ENCODE results near the gene LASP1NB.

LASP1NB gene

DNA sequence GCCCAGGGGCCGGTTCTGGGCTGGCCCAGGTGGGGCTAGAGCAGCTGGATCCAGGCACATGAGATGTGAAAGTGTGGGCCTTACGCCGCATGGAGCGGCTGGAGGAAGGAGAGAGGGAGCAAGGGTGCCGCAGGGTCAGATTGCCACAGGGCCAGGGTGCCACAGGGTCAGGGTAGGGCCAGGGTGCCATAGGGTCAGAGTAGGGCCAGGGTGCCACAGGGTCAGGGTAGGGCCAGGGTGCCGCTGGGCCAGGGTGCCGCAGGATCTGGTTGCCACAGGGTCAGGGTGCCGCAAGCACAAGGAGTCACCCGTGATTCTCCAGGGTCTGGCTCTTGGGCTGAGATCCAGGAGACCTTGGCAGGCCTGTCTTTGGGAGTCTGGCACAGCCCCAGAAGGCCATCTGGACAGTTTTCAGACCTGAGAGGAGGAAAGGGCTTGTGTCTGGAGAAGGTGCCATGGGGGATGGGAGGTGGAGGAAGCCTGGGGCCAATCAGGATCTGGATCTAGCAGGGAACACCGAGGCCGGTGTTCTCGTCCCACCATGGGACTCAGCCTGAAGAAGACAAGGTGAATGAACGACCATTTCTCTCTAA, 13.1 kb upstream of the LASP1NB start:
- Histone ChIP-seq H3F3A (ENCODE audit: insufficient read depth, low read depth) (peaks cover 40% of the 10 kb centered on the region), H3K36me3 (ENCODE audit: low read depth) (peaks cover 21% of the 10 kb centered on the region), H3K79me2 (ENCODE audit: low read depth) (peaks cover 41% of the 10 kb centered on the region)

DNA sequence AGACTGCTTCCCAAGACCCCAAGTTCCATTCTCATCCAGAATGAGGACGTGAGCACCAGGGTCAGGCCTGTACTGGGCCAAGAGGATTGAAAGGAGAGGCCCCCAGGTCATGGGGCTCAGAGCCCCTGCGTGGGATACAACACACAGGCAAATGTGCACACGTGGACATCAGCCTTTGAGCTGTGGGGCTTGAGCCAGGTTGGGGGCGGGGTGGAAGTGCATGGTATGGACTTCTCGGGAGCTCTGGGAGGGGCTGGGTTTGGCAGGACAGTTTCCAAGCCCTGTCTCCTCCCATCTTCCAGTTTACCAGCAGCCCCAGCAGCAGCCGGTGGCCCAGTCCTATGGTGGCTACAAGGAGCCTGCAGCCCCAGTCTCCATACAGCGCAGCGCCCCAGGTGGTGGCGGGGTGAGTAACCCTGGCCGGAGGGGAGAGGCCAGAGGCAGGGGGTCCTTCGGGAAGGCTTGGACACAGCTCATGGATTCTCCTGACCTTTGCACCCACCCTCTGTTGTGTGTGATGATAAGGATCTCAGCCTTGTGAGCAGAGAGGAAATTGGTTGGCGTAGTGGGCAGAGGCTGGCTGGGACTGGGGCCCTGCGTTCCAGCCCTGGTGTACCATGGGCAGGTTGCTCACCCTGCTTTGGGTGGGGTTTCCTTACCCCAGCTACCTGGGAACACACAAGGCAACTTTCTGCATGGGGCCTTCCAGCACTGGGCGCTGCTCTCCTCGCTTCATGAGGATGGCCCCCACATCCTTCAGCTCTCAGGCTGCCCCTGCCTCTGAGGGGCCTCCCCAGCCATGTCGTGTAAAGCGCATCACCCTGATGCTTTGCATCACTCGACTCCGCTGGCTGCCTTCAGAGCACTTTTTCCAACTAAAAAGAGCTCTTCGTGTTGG, 10.4 kb upstream of the LASP1NB start:
- intact Hi-C loops (cut with micrococcal nuclease; ENCODE audit: unreplicated experiment) = no loop called here
- ChIA-PET CTCF (interaction anchor here (0.7 kb wide), 2 partner anchors 14 to 72 kb away, joined by 4 to 5 read pairs; no protein-coding TSS in a partner anchor), POLR2A (ENCODE audit: unreplicated experiment) (no interaction called here)
- Histone ChIP-seq H3K4me3 (no peak overlapping the region), H3K9me3 (ENCODE audit: insufficient read depth, low read depth) (no peaks in the 10 kb centered on the region), H3K27me3 (ENCODE audit: insufficient read depth, low read depth) (no peaks in the 10 kb centered on the region), H3F3A (ENCODE audit: insufficient read depth, low read depth) (peaks cover 40% of the 10 kb centered on the region; the same call in 1 of the 2 replicates), H3K79me2 (ENCODE audit: low read depth) (peaks cover 22% of the 10 kb centered on the region), H3K4me1 (replicated peaks; ENCODE audit: insufficient read depth) (no peaks in the 10 kb centered on the region), H3K9me2 (ENCODE audit: insufficient read depth) (no peaks in the 10 kb centered on the region), H4K20me1 (ENCODE audit: insufficient read depth) (peaks cover 43% of the 10 kb centered on the region), H2AFZ (no peak overlapping the region), H3K4me2 (no peak overlapping the region), H3K36me3 (ENCODE audit: low read depth) (peaks cover 25% of the 10 kb centered on the region), H3K27ac (no peak overlapping the region)
- DNase-seq = no peak
- TF ChIP-seq EZH2 (IDR thresholded peaks at IDR 0.05; ENCODE audit: low read depth) = no peak
- TF ChIP-seq, protein P1, sequence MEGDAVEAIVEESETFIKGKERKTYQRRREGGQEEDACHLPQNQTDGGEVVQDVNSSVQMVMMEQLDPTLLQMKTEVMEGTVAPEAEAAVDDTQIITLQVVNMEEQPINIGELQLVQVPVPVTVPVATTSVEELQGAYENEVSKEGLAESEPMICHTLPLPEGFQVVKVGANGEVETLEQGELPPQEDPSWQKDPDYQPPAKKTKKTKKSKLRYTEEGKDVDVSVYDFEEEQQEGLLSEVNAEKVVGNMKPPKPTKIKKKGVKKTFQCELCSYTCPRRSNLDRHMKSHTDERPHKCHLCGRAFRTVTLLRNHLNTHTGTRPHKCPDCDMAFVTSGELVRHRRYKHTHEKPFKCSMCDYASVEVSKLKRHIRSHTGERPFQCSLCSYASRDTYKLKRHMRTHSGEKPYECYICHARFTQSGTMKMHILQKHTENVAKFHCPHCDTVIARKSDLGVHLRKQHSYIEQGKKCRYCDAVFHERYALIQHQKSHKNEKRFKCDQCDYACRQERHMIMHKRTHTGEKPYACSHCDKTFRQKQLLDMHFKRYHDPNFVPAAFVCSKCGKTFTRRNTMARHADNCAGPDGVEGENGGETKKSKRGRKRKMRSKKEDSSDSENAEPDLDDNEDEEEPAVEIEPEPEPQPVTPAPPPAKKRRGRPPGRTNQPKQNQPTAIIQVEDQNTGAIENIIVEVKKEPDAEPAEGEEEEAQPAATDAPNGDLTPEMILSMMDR (conservative IDR thresholded peaks at IDR 0.05) = no peak
- no TSS peak for BruUV-seq (replicated peaks)

More for the DNA sequence above, 13.1 kb upstream of the LASP1NB start:
- DNase-seq = no peak
- Histone ChIP-seq H3K4me3 (no peak overlapping the region), H3K4me2 (no peak overlapping the region), H3K27ac (no peak overlapping the region), H3K4me1 (replicated peaks; ENCODE audit: insufficient read depth) (no peaks in the 10 kb centered on the region), H4K20me1 (ENCODE audit: insufficient read depth) (peaks cover 45% of the 10 kb centered on the region), H3K27me3 (ENCODE audit: insufficient read depth, low read depth) (no peaks in the 10 kb centered on the region), H3K9me3 (ENCODE audit: insufficient read depth, low read depth) (no peaks in the 10 kb centered on the region), H3K9me2 (ENCODE audit: insufficient read depth) (no peaks in the 10 kb centered on the region), H2AFZ (no peak overlapping the region)
- ChIA-PET CTCF (interaction anchor here (0.7 kb wide), 1 partner anchor 239 kb away, joined by 3 read pairs; the partner anchor contains the start of gene PLXDC1), POLR2A (ENCODE audit: unreplicated experiment) (no interaction called here)
- intact Hi-C loops (cut with micrococcal nuclease; ENCODE audit: unreplicated experiment) = no loop called here
- TF ChIP-seq, protein P1 (conservative IDR thresholded peaks at IDR 0.05) = no peak
- no TSS peak for BruUV-seq (replicated peaks)

DNA sequence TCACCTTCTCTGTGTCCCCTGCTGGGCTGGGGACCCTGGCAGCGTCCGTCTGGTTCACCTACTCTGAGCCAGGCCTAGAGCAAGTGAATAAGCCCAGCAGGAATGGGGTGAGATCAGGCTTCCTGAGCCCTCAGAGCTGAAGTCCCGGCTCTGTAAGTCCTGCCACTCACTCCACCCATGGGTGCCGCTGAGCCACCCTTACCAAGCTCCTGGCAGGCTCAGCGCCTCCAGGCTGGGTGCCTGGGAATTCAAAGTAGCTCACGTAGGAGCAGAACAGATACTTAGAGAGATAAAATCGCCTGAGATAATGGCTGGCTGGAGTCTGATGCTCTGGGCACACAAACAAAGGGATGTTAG, 9.8 kb upstream of the LASP1NB start:
- ChIA-PET POLR2A (ENCODE audit: unreplicated experiment) (no interaction called here), CTCF (interaction anchor here (0.6 kb wide), 1 partner anchor 248 kb away, joined by 3 read pairs; no protein-coding TSS in a partner anchor)
- Histone ChIP-seq H3K27me3 (ENCODE audit: insufficient read depth, low read depth) (no peaks in the 10 kb centered on the region), H2AFZ (no peak overlapping the region), H4K20me1 (ENCODE audit: insufficient read depth) (peaks cover 39% of the 10 kb centered on the region), H3K4me3 (no peak overlapping the region), H3K4me2 (no peak overlapping the region), H3K79me2 (ENCODE audit: low read depth) (peaks cover 18% of the 10 kb centered on the region; the same call in 1 of the 2 replicates), H3K36me3 (ENCODE audit: low read depth) (peaks cover 21% of the 10 kb centered on the region; the same call in 1 of the 2 replicates), H3K27ac (no peak overlapping the region), H3K4me1 (replicated peaks; ENCODE audit: insufficient read depth) (no peaks in the 10 kb centered on the region), H3F3A (ENCODE audit: insufficient read depth, low read depth) (peaks cover 42% of the 10 kb centered on the region; the same call in 1 of the 2 replicates), H3K9me2 (ENCODE audit: insufficient read depth) (no peaks in the 10 kb centered on the region), H3K9me3 (ENCODE audit: insufficient read depth, low read depth) (no peaks in the 10 kb centered on the region)
- BruUV-seq (replicated peaks) = no TSS peak
- intact Hi-C loops (cut with micrococcal nuclease; ENCODE audit: unreplicated experiment) = no loop called here
- no peak for DNase-seq
- TF ChIP-seq EZH2 (IDR thresholded peaks at IDR 0.05; ENCODE audit: low read depth) = no peak

All from PC-9 (cell line).